ENCODE measurements around the gene ABCC1. TPM values are rescaled to one million over a fixed set of nuclear protein-coding genes. Genes with fewer than 3 reads are reported as not detected.

Gene ABCC1
- total RNA-seq, 2 donors from 2014 or later: 22.0 to 22.2 TPM

GRCh38 chr16:15947983-15948509 is 1.4 kb upstream of the ABCC1 start:
- Histone ChIP-seq H3K27ac (peak overlapping the region; percentile 41), H3K36me3 (no peaks in the 10 kb centered on the region), H3K9ac (ENCODE audit: low read depth in 2 of 2, low read length in 2 of 2) (no peak overlapping the region), H3K4me1 (peaks cover 7% of the 10 kb centered on the region), H3K27me3 (no peaks in the 10 kb centered on the region), H3K9me3 (no peaks in the 10 kb centered on the region), H3K4me3 (no peak overlapping the region)
- intact Hi-C loops (cut with DNase I): no loop called here
- DNase-seq: peak; percentile 48
- TF ChIP-seq CTCF (IDR thresholded peaks at IDR 0.05): no peak

- Histone ChIP-seq H3K4me1 (peaks cover 7% of the 10 kb centered on the region), H3K9ac (ENCODE audit: low read depth in 2 of 2, low read length in 2 of 2) (peak overlapping the region; percentile 86 to 89)
These were observed 745 bp upstream of the ABCC1 start for GRCh38 chr16:15948532-15949209.

GRCh38 chr16:15950161-15950854 is 892 bp downstream of the ABCC1 start:
- Histone ChIP-seq H3K9me3 (no peaks in the 10 kb centered on the region), H3K9ac (ENCODE audit: low read depth in 2 of 2, low read length in 2 of 2) (peak overlapping the region; percentile 74 to 95), H3K4me1 (peaks cover 7% of the 10 kb centered on the region), H3K36me3 (no peaks in the 10 kb centered on the region), H3K27me3 (no peaks in the 10 kb centered on the region), H3K27ac (peak overlapping the region; percentile 35), H3K4me3 (peak overlapping the region; percentile 86)
- peak; percentile 40 for DNase-seq
- intact Hi-C loops (cut with DNase I): loop anchor here (10.0 kb wide), 1 partner anchor 64 kb away; no protein-coding TSS in a partner anchor
- no peak for TF ChIP-seq CTCF (IDR thresholded peaks at IDR 0.05)

More at GRCh38 chr16:15948532-15949209, 745 bp upstream of the ABCC1 start:
- Histone ChIP-seq H3K27ac (peak overlapping the region; percentile 62), H3K36me3 (no peaks in the 10 kb centered on the region), H3K4me3 (peak overlapping the region; percentile 46), H3K9me3 (no peaks in the 10 kb centered on the region), H3K27me3 (no peaks in the 10 kb centered on the region)
- intact Hi-C loops (cut with DNase I): no loop called here
- no peak for TF ChIP-seq CTCF (IDR thresholded peaks at IDR 0.05)
- no peak for DNase-seq

GRCh38 chr16:15950869-15951268 is 1.5 kb downstream of the ABCC1 start:
- Histone ChIP-seq H3K36me3 (no peaks in the 10 kb centered on the region), H3K9ac (ENCODE audit: low read depth in 2 of 2, low read length in 2 of 2) (peak overlapping the region; percentile 74 to 95), H3K4me3 (peak overlapping the region; percentile 86), H3K9me3 (no peaks in the 10 kb centered on the region), H3K4me1 (peaks cover 7% of the 10 kb centered on the region), H3K27me3 (no peaks in the 10 kb centered on the region), H3K27ac (peak overlapping the region; percentile 35)
- intact Hi-C loops (cut with DNase I): loop anchor here (10.0 kb wide), 1 partner anchor 64 kb away; no protein-coding TSS in a partner anchor
- TF ChIP-seq CTCF (IDR thresholded peaks at IDR 0.05): no peak
- DNase-seq: no peak

- no peak for DNase-seq
- no peak overlapping the region for H3K9ac ChIP-seq (ENCODE audit: low read depth in 2 of 2, low read length in 2 of 2)
- intact Hi-C loops (cut with DNase I): loop anchor here (10.0 kb wide), 1 partner anchor 63 kb away; no protein-coding TSS in a partner anchor
- no peak overlapping the region for H3K27ac ChIP-seq
- no peaks in the 10 kb centered on the region for H3K9me3 ChIP-seq
- H3K4me1 ChIP-seq: peaks cover 7% of the 10 kb centered on the region
- H3K4me3 ChIP-seq: no peak overlapping the region
- H3K27me3 ChIP-seq: no peaks in the 10 kb centered on the region
- H3K36me3 ChIP-seq: no peaks in the 10 kb centered on the region
- no peak for TF ChIP-seq CTCF (IDR thresholded peaks at IDR 0.05)
These were observed 2.4 kb downstream of the ABCC1 start for GRCh38 chr16:15951852-15952251.

Data from colonic mucosa (tissue), 4 donors.